ENCODE measurements around the gene ACTA1.
"Not testable (repeated sequence)": the region's sequence is repeated elsewhere in the genome, so short reads cannot be mapped to it uniquely, and the experiment has no call there.

The ACTA1 gene

GRCh38 chr1:229410692-229411433 lies 23.0 kb downstream of the ACTA1 start:
- in situ Hi-C loops (cut with MboI; ENCODE audit: low sequenced_read_pairs) = no loop called here

GRCh38 chr1:229410370-229410691 lies 23.6 kb downstream of the ACTA1 start:
- in situ Hi-C loops (cut with MboI; ENCODE audit: low sequenced_read_pairs) = no loop called here

GRCh38 chr1:229409616-229410369 lies 24.1 kb downstream of the ACTA1 start:
- in situ Hi-C loops (cut with MboI; ENCODE audit: low sequenced_read_pairs) = no loop called here

GRCh38 chr1:229408458-229409037 lies 25.3 kb downstream of the ACTA1 start:
- in situ Hi-C loops (cut with MboI; ENCODE audit: low sequenced_read_pairs) = no loop called here

GRCh38 chr1:229407206-229408026 lies 26.5 kb downstream of the ACTA1 start:
- in situ Hi-C loops (cut with MboI; ENCODE audit: low sequenced_read_pairs) = no loop called here

- in situ Hi-C loops (cut with MboI; ENCODE audit: low sequenced_read_pairs) = no loop called here
Measured at GRCh38 chr1:229406798-229407197, 27.1 kb downstream of the ACTA1 start.

GRCh38 chr1:229403573-229403972 lies 30.3 kb downstream of the ACTA1 start:
- in situ Hi-C loops (cut with MboI; ENCODE audit: low sequenced_read_pairs) = no loop called here

GRCh38 chr1:229402993-229403392 lies 30.9 kb downstream of the ACTA1 start:
- in situ Hi-C loops (cut with MboI; ENCODE audit: low sequenced_read_pairs) = no loop called here

GRCh38 chr1:229402329-229402728 lies 31.6 kb downstream of the ACTA1 start:
- in situ Hi-C loops (cut with MboI; ENCODE audit: low sequenced_read_pairs) = not testable (repeated sequence)

GRCh38 chr1:229397762-229398161 lies 36.1 kb downstream of the ACTA1 start:
- in situ Hi-C loops (cut with MboI; ENCODE audit: low sequenced_read_pairs) = no loop called here

GRCh38 chr1:229396585-229397206 lies 37.2 kb downstream of the ACTA1 start:
- in situ Hi-C loops (cut with MboI; ENCODE audit: low sequenced_read_pairs) = no loop called here

GRCh38 chr1:229394517-229394916 lies 39.4 kb downstream of the ACTA1 start:
- in situ Hi-C loops (cut with MboI; ENCODE audit: low sequenced_read_pairs) = not testable (repeated sequence)

- in situ Hi-C loops (cut with MboI; ENCODE audit: low sequenced_read_pairs) = no loop called here
Measured at GRCh38 chr1:229392936-229393335, 41.0 kb downstream of the ACTA1 start.

- in situ Hi-C loops (cut with MboI; ENCODE audit: low sequenced_read_pairs) = no loop called here
Measured at GRCh38 chr1:229390130-229390529, 43.8 kb downstream of the ACTA1 start.

- in situ Hi-C loops (cut with MboI; ENCODE audit: low sequenced_read_pairs) = no loop called here
Measured at GRCh38 chr1:229388897-229389580, 44.9 kb downstream of the ACTA1 start.

- in situ Hi-C loops (cut with MboI; ENCODE audit: low sequenced_read_pairs) = no loop called here
Measured at GRCh38 chr1:229385853-229386456, 47.9 kb downstream of the ACTA1 start.

- in situ Hi-C loops (cut with MboI; ENCODE audit: low sequenced_read_pairs) = no loop called here
Measured at GRCh38 chr1:229384822-229385221, 49.1 kb downstream of the ACTA1 start.

- in situ Hi-C loops (cut with MboI; ENCODE audit: low sequenced_read_pairs) = no loop called here
Measured at GRCh38 chr1:229383961-229384360, 49.9 kb downstream of the ACTA1 start.

GRCh38 chr1:229383188-229383587 lies 50.7 kb downstream of the ACTA1 start:
- in situ Hi-C loops (cut with MboI; ENCODE audit: low sequenced_read_pairs) = no loop called here
